ENCODE measurements around the gene ZNF618.
A peak's percentile ranks its signal among the peaks of the same experiment; 100 is the strongest.

ZNF618 gene

DNA sequence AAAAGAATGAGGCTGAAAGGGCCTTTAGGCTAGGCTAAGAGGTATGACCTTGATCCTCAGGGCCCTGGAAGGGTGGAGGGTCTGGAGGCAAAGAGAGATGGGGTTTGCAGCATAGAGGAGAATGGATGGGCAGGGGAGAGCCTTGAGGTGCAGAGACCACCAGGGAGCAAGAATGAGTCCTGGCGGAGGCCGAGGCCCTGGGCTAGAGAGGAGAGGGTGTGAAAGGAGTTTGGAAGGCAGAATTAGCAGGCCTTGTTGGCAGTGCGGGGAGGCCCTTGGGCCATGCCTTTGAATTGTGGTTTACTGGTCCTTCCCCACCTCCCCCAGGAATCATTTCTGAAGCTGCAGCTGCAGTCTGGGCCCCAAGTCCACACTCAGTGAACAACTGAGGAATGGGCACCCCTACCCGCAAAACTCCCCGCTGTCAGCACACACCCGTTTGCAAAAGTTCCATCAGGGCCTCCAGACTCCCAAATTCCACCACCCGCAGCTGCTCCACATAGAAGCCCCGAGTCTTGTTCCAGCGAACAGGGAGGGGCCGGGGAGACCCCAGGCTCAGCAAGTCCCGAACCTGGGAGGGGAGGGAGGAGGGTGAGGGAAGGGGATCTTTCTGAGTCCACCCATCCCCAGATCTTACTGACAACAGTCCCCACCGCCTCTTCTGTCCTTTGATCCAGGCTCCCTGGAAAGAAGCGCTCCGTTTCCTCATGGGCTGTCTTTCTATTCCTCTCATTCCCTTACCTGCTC, 220.9 kb downstream of the ZNF618 start:
- DNase-seq (ENCODE audit: low read depth, low spot score) = no peak

DNA sequence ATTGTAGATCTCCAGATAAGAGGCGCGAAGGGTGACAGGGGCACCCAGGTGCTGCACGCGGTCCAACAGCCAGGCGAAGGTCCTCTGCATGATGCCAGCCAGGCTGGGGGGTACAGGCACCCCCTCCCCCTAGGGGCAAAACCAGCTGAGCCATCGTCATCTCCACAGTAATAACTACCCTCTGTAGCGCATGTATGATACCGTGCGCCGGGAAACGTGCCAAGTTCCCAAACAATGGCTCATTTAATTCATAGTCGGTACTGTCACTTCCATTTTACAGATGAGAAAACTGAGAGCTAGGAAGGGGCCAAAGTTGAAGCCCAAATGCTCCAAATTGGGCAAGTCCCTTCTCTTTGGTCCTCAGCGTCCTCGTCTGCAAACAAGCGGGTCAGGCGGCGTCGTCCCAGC, 221.5 kb downstream of the ZNF618 start:
- peak; percentile 26 for DNase-seq (ENCODE audit: low read depth, low spot score)

DNA sequence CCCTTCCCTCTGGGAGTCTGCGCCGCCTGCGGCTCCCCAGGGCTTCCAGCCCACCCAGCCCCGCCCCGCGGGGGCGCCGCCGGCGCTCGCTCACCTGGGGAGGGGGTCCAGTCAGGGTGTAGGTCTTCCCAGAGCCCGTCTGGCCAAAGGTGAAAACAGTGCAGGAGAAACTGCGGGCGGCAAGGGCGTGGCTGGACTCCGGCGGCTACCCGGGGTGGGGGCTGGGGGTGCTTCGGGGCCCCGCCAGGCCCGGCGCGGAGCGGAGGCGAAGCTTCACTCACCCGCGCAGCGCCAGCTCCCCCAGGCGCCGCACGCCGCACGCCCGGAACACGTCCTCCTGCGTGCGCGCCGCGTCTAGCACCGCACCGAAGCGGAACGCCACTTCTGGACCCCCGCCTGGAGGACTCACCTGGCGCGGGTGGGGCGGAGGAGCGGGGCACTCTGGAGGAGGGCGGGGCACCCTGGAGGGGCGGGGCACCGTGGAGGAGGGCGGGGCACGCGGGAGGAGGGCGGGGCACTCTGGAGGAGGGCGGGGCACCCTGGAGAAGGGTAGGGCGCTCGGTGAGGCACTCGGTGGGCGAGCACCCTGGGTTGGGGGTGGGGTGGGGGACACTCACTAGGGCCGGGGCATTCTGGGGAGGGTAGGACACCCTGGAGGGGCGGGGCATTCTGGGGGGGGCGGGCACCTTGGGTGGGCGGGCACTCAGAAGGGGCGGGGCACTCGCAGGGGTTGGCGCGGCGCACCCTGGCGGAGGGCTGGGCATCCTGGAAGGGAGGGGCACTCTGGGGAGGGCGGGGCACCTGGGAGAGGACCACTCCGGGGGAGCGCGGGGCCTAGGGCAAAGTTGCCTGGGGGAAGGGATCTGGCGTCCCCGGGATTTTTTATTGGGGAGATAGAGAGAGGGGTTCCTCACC, 222.2 kb downstream of the ZNF618 start:
- peak; percentile 45 for DNase-seq (ENCODE audit: low read depth, low spot score)

DNA sequence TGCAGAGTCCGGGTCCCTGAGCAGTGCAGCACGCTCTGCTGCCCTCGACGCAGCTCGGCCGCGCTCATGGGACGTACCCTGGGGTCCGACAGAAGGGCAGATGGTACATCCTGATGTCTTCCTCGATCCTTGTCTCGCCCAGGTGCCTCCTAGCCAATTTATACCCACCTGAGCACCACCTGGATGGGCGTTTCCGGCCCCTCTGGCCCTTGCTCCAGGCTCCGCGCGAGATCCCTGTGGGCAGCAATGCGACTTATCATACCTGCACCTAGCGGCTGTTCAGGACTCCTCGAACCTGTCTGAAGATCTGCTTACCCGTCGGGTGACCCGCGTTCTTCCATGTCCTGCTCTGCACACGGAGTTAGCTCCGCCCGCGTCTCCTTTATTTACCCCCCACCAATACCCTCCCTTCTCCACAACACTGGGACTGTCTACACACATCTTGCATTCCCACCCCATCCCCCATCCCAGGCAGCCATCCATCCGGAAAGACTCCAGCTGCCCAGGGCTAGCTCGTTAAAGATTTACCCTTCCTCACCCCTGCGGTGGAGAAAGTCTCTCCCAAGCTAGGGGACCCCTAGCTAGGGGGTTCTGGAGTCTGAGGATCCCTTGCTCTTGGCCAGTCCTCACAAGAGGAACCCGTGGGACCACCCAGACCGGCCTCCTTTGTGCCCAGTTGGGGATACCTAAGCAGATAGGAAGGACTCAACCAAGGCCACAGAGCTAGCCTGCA, 223.0 kb downstream of the ZNF618 start, which contains the start of gene KIF12:
TSS of gene KIF12 (minus strand) at position 357 of the 733 bp plus-strand sequence. CDS start at position 341, 16 bp downstream.
- no peak for DNase-seq (ENCODE audit: low read depth, low spot score)

DNA sequence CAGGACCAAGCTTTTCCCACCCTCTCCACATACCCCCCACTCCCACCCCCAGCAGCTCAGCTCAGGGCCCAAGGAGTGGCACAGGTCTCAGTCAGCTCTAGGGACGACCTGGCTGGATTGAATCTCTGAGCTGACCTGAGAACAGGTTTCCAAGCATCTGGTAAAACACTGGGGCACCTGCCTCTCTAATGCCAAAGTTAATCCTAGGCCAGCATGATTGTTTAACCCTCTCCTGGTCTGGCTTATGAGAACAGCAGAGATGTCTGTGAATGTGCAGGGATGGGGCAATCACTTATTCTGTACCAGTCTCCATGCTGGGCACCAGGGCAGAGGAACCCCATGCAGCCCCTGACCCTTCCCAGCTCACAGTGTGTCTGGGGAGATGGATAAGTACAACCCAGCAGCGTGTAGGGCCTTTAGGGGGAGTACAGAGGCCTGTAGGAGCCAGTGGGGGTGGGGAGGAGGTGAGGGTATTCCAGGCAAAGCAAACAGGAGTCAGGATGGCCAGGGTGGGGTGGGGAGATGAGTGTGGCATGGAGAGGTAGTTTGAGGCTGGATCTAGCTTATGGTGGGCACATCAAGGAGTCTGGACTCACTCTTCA, 223.7 kb downstream of the ZNF618 start:
- DNase-seq (ENCODE audit: low read depth, low spot score) = no peak

DNA sequence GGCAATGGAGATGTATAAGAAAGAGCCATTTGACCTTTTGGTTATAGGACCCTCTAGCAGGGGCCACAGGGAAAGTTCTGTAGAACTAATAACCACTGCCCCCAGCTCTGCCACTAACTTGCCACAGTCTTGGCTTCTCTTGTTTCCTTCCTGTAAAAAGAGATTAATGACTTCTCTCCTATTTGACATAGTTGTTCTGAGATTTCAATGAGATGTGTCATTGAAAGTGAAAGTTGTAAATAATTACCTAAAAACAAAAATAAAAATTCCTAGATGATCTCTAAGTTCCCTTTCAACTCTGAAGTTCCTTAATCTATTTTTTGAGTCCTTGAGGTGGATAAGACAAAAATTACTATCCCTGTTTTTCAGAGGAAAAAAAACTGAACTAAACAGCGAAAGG, 224.4 kb downstream of the ZNF618 start:
- no peak for DNase-seq (ENCODE audit: low read depth, low spot score)

DNA sequence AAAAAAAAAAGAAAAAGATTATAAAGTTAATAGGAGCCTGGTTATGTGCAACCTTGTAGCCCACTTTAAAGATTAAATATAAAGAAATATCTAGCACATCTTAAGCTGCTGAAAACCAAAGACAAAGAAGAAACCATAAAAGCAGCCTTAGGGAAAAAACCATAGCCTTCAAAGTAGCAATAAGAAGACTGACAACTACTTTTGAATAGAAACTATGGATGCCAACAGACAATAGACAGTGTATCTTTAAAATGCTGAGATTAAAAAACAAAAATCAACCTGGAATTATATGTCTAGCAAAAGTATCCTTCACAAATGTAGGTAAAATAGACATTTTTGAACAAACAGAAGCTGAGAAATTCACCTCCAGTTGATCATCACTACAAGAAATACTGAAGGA, 226.4 kb downstream of the ZNF618 start:
- no peak for DNase-seq (ENCODE audit: low read depth, low spot score)

DNA sequence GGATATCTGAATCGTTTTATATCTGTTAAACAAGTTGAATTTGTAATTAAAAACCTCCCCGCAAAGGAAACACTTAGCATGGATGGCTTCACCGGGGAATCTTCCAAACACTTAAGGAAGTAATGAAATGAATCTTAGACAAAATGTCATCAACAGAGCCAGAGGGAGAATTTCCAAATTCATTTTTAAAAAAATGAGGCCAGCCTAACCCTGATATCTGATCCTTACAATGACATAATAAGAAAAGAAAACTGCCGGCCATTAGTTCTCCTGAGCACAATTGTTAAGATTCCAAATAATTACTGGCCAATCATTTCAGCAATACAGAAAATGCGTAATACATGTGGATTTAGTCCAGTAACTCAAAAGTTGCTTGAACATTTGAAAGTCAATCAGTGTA, 229.1 kb downstream of the ZNF618 start:
- no peak for DNase-seq (ENCODE audit: low read depth, low spot score)

All from astrocyte of the hippocampus (primary cell).